Measurements from ENCODE around the gene LELP1. TPM values are rescaled to one million over a fixed set of nuclear protein-coding genes. Genes with fewer than 3 reads are reported as not detected.

The LELP1 gene
- total and polyA plus RNA-seq, 10 of the 15 experiments (the other 5 are each of a cell fraction or from before 2014, with no cell fraction given), result not detected

DNA sequence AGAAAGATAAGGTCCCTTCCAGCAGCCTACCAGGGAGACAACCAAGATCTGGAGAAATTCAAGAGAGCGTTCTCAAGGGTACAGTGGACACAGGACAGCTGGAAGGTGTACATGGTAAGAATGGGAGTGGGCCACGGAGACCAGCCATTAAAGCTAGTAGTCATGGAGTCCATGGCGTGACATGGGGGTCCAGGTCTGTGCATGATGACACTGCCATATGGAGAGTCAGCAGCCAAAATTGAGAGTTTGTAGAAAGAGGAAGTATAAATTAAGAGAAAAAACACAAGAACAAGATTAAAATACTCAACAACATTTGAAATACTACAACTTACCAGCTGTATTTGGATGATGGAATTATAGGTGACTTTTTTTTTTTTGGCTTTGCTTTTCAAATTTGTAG lies 48.3 kb downstream of the LELP1 start:
- in situ Hi-C loops (cut with MboI), result no loop called here
- no peak overlapping the region for H3K9ac ChIP-seq (ENCODE audit: control insufficient read depth, insufficient read depth, low read length)
- H3K4me3 ChIP-seq, result no peak overlapping the region
- DNase-seq (ENCODE audit: low read depth, low spot score), result no peak
- no peaks in the 10 kb centered on the region for H3K4me1 ChIP-seq (ENCODE audit: control insufficient read depth, insufficient read depth, low read length)
- SMC1A ChIA-PET (ENCODE audit: uncharacterized antibody, unreplicated experiment), result interaction anchor here (1.2 to 5.2 kb wide), 8 partner anchors 11 to 93 kb away, joined by 3 to 42 read pairs (median 16); no protein-coding TSS in a partner anchor
- POLR2A ChIA-PET, result interaction anchor here (0.5 to 1.0 kb wide), 4 partner anchors 10 to 1551 kb away, joined by 3 to 4 read pairs (median 4); no protein-coding TSS in a partner anchor
- H3K27me3 ChIP-seq (replicated peaks in 1 of 2; ENCODE audit: control insufficient read depth in 2 of 2, insufficient read depth in 2 of 2, low read length in 1 of 2), result no peaks in the 10 kb centered on the region
- H3K9me3 ChIP-seq (replicated peaks; ENCODE audit: control insufficient read depth, insufficient read depth, low read length), result no peaks in the 10 kb centered on the region; the same call in 2 of the 3 replicates
- ATAC-seq, result no peak
- no peaks in the 10 kb centered on the region for H3K36me3 ChIP-seq (ENCODE audit: control insufficient read depth in 2 of 2, insufficient read depth in 2 of 2, low read length in 1 of 2)
- 31% methylated on average over 3 of the region's 3 CpGs for WGBS (ENCODE audit: insufficient coverage, insufficient replicate concordance, low lambda C conversion rate, missing lambda C conversion rate)
- no peak for FAIRE-seq
- H3K4me2 ChIP-seq (ENCODE audit: control insufficient read depth, insufficient read depth), result no peak overlapping the region
- no peak overlapping the region for H2AFZ ChIP-seq (ENCODE audit: control insufficient read depth, low read depth, low read length)
- H3K79me2 ChIP-seq (ENCODE audit: control insufficient read depth, insufficient read depth, low read length), result no peaks in the 10 kb centered on the region
- intact Hi-C loops (cut with micrococcal nuclease; ENCODE audit: unreplicated experiment), result no loop called here
- no peak overlapping the region for H3K27ac ChIP-seq (ENCODE audit: control insufficient read depth, insufficient read depth)
- TF ChIP-seq MXI1 (IDR thresholded peaks at IDR 0.05; ENCODE audit: low read depth, low read length), result no peak
- no peak for TF ChIP-seq IKZF2 (IDR thresholded peaks at IDR 0.05)
- TF ChIP-seq SMAD1 (IDR thresholded peaks at IDR 0.05; ENCODE audit: low read depth, partially characterized antibody), result no peak
- TF ChIP-seq TARDBP (IDR thresholded peaks at IDR 0.05; ENCODE audit: borderline replicate concordance), result no peak
- TF ChIP-seq RELA (IDR thresholded peaks at IDR 0.05; ENCODE audit: borderline replicate concordance, partially characterized antibody), result no peak
- TF ChIP-seq RB1 (IDR thresholded peaks at IDR 0.05; ENCODE audit: borderline replicate concordance), result no peak
- TF ChIP-seq, protein P1, sequence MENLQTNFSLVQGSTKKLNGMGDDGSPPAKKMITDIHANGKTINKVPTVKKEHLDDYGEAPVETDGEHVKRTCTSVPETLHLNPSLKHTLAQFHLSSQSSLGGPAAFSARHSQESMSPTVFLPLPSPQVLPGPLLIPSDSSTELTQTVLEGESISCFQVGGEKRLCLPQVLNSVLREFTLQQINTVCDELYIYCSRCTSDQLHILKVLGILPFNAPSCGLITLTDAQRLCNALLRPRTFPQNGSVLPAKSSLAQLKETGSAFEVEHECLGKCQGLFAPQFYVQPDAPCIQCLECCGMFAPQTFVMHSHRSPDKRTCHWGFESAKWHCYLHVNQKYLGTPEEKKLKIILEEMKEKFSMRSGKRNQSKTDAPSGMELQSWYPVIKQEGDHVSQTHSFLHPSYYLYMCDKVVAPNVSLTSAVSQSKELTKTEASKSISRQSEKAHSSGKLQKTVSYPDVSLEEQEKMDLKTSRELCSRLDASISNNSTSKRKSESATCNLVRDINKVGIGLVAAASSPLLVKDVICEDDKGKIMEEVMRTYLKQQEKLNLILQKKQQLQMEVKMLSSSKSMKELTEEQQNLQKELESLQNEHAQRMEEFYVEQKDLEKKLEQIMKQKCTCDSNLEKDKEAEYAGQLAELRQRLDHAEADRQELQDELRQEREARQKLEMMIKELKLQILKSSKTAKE (IDR thresholded peaks at IDR 0.05; ENCODE audit: low read depth, poor library complexity, severe bottlenecking), result no peak
- no peak for TF ChIP-seq POU2F2 (IDR thresholded peaks at IDR 0.05; ENCODE audit: borderline replicate concordance, low read depth, low read length)
- TF ChIP-seq HCFC1 (IDR thresholded peaks at IDR 0.05; ENCODE audit: low read length), result no peak
- no peak for TF ChIP-seq ZNF24 (IDR thresholded peaks at IDR 0.05)
- TF ChIP-seq, protein P2, sequence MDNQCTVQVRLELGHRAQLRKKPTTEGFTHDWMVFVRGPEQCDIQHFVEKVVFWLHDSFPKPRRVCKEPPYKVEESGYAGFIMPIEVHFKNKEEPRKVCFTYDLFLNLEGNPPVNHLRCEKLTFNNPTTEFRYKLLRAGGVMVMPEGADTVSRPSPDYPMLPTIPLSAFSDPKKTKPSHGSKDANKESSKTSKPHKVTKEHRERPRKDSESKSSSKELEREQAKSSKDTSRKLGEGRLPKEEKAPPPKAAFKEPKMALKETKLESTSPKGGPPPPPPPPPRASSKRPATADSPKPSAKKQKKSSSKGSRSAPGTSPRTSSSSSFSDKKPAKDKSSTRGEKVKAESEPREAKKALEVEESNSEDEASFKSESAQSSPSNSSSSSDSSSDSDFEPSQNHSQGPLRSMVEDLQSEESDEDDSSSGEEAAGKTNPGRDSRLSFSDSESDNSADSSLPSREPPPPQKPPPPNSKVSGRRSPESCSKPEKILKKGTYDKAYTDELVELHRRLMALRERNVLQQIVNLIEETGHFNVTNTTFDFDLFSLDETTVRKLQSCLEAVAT (IDR thresholded peaks at IDR 0.05), result no peak
- TF ChIP-seq SPI1 (IDR thresholded peaks at IDR 0.05; ENCODE audit: borderline replicate concordance, insufficient read depth, low read depth, low read length), result no peak
- no peak for TF ChIP-seq SMC3 (IDR thresholded peaks at IDR 0.05; ENCODE audit: borderline replicate concordance, low read length)
- TF ChIP-seq SRF (IDR thresholded peaks at IDR 0.05; ENCODE audit: low read depth in 2 of 2, low read length in 2 of 2), result no peak
- TF ChIP-seq ZNF217 (IDR thresholded peaks at IDR 0.05), result no peak
- no peak for TF ChIP-seq CHD1 (IDR thresholded peaks at IDR 0.05; ENCODE audit: low read depth, low read length)
- TF ChIP-seq RUNX3 (IDR thresholded peaks at IDR 0.05; ENCODE audit: low read length), result no peak
- no peak for TF ChIP-seq MEF2A (IDR thresholded peaks at IDR 0.05; ENCODE audit: insufficient read depth, low read depth, low read length)
- no peak for TF ChIP-seq SIX5 (IDR thresholded peaks at IDR 0.05; ENCODE audit: low read depth, low read length, severe bottlenecking)
- TF ChIP-seq CHD4 (IDR thresholded peaks at IDR 0.05), result no peak
- H4K20me1 ChIP-seq (ENCODE audit: control insufficient read depth, insufficient read depth), result no peaks in the 10 kb centered on the region
- RAD21 ChIA-PET (ENCODE audit: unreplicated experiment), result interaction anchor here (0.6 to 3.5 kb wide), 4 partner anchors 11 to 58 kb away, joined by 3 to 26 read pairs (median 7); no protein-coding TSS in a partner anchor
- CTCF ChIA-PET, result interaction anchor here (0.9 to 5.6 kb wide), 10 partner anchors 10 to 95 kb away, joined by 3 to 27 read pairs (median 4); no protein-coding TSS in a partner anchor
- BruUV-seq (replicated peaks), result no TSS peak

Data from GM12878 (cell line).